GM12891 (cell line): ENCODE data around the gene ATP1A3. TPM values are rescaled to one million over a fixed set of nuclear protein-coding genes. Genes with fewer than 3 reads are reported as not detected.
"Not testable (repeated sequence)": the region's sequence is repeated elsewhere in the genome, so short reads cannot be mapped to it uniquely, and the experiment has no call there.

Experiments
- DNase-seq: peaks from one replicate; pipeline ENCODE4 v3.0.0; 2011; ENCODE audit warnings: low spot score; ENCODE audit not compliant: insufficient read length
- FAIRE-seq: peaks from 2 replicates; lab custom pipeline; 2011; peaks lifted over from hg19 to GRCh38; lab: Jason Lieb, UNC
- PAX5 ChIP-seq: IDR thresholded peaks from 2 replicates; pipeline ENCODE4 v1.6.1; 2011; ENCODE audit warnings: low read length, moderate library complexity, mild to moderate bottlenecking; ENCODE audit not compliant: insufficient read depth, severe bottlenecking
- POLR2A ChIP-seq: IDR thresholded peaks from 2 replicates; pipeline ENCODE4 v1.6.1; 2011; ENCODE audit warnings: low read depth, low read length, control low read depth
- POLR2AphosphoS5 ChIP-seq: IDR thresholded peaks from 2 replicates; pipeline ENCODE4 v1.6.1; 2011; ENCODE audit warnings: low read depth, low read length, control low read depth
- POU2F2 ChIP-seq: IDR thresholded peaks from 2 replicates; pipeline ENCODE4 v1.6.1; 2011; ENCODE audit warnings: low read depth, mild to moderate bottlenecking, control low read depth, low read length, moderate library complexity
- SPI1 ChIP-seq: IDR thresholded peaks from 2 replicates; pipeline ENCODE4 v1.6.1; 2011; ENCODE audit warnings: low read depth, low read length, control low read depth
- TAF1 ChIP-seq: IDR thresholded peaks from 2 replicates; pipeline ENCODE4 v1.6.1; 2011; ENCODE audit warnings: low read depth, low read length, control low read depth
- polyA plus RNA-seq: library from polyadenylated mRNA; unstranded; fragments of >200 nt; gene quantifications from one replicate; pipeline ENCODE4 v1.2.1, GENCODE V29; 2012; ENCODE audit warnings: low read depth, missing spikeins, inconsistent platforms; ENCODE audit not compliant: missing spikeins

Gene ATP1A3
- polyA plus RNA-seq: 1.6 TPM

- DNase-seq: peak; percentile 92
- TF ChIP-seq TAF1 (no peak), POLR2A (no peak), POU2F2 (no peak), SPI1 (no peak)
- FAIRE-seq: peak; percentile 84
Measured at GRCh38 chr19:41993612-41994483, at the start of gene ATP1A3. TSS of gene ATP1A3 (minus strand) at chr19:41994230. CDS start at chr19:41994076, 154 bp downstream.

GRCh38 chr19:42042455-42043170, 48.6 kb upstream of the ATP1A3 start:
- TF ChIP-seq POU2F2 (no peak), PAX5 (no peak), POLR2A (no peak), TAF1 (no peak), SPI1 (no peak), POLR2AphosphoS5 (no peak)
- DNase-seq (no peak), FAIRE-seq (no peak)

- not testable (repeated sequence) for DNase-seq, FAIRE-seq
Measured at GRCh38 chr19:42040491-42040890, 46.5 kb upstream of the ATP1A3 start.

- DNase-seq (no peak), FAIRE-seq (no peak)
Measured at GRCh38 chr19:42040031-42040430, 46.0 kb upstream of the ATP1A3 start.

GRCh38 chr19:42038666-42039065, 44.6 kb upstream of the ATP1A3 start:
- DNase-seq (no peak), FAIRE-seq (no peak)
- TF ChIP-seq PAX5: no peak
- TF ChIP-seq POU2F2: no peak
- TF ChIP-seq POLR2AphosphoS5: no peak
- TF ChIP-seq POLR2A: no peak
- TF ChIP-seq SPI1: no peak
- no peak for TF ChIP-seq TAF1

More at GRCh38 chr19:42040031-42040430, 46.0 kb upstream of the ATP1A3 start:
- no peak for TF ChIP-seq POLR2A
- no peak for TF ChIP-seq TAF1
- TF ChIP-seq POLR2AphosphoS5: no peak
- TF ChIP-seq SPI1: no peak
- TF ChIP-seq POU2F2: no peak

GRCh38 chr19:42037649-42038048, 43.6 kb upstream of the ATP1A3 start:
- no peak for DNase-seq
- no peak for TF ChIP-seq TAF1
- TF ChIP-seq PAX5: no peak
- no peak for TF ChIP-seq POLR2AphosphoS5
- TF ChIP-seq SPI1: no peak
- no peak for TF ChIP-seq POLR2A
- no peak for TF ChIP-seq POU2F2
- no peak for FAIRE-seq

GRCh38 chr19:42034640-42035391, 40.8 kb upstream of the ATP1A3 start:
- FAIRE-seq (peak; percentile 95), DNase-seq (peak; percentile 72)

- TF ChIP-seq POU2F2: no peak
- no peak for TF ChIP-seq SPI1
- no peak for TF ChIP-seq POLR2A
- TF ChIP-seq TAF1: no peak
- no peak for DNase-seq
- FAIRE-seq: no peak
Measured at GRCh38 chr19:42033413-42033812, 39.4 kb upstream of the ATP1A3 start.

GRCh38 chr19:42032431-42032830, 38.4 kb upstream of the ATP1A3 start:
- FAIRE-seq: no peak
- TF ChIP-seq TAF1 (no peak), SPI1 (no peak), POU2F2 (no peak), PAX5 (no peak), POLR2AphosphoS5 (no peak), POLR2A (no peak)
- DNase-seq: no peak
